Spleen (tissue), 7 donors: ENCODE data around the gene CKAP2L.

ENCODE experiments used
- POLR2A ChIP-seq, 3 donors: fragments of 450-650 bp; IDR thresholded peaks; one replicate each; pipeline ENCODE4 v1.5.1; 2017; ENCODE audit warnings: antibody characterized with exemption in 3 of 3, mild to moderate bottlenecking in 1 of 3
- TF ChIP-seq, protein P1 (sequence below), 11 experiments: fragments of 200-600 bp in 7 of 11; fragments of 450-650 bp in 4 of 11; sonication (generic) in 4 of 11; IDR thresholded peaks in 8 of 11; conservative IDR thresholded peaks in 3 of 11; 1 replicate in 7 of 11; 2 replicates in 4 of 11; pipeline versions ENCODE4 v1.4.0 to v1.8.0; 2016 to 2021; ENCODE audit warnings: antibody characterized with exemption in 11 of 11, inconsistent platforms in 4 of 11, mild to moderate bottlenecking in 1 of 11
- donor health status: DM: no; HTN: no; CAD: no; lungs with moderate emphysema.
- donor health status: DM: no; HTN: no; CAD: no.
- donor health status: DM: no; HTN: no; CAD: no.

DNA sequence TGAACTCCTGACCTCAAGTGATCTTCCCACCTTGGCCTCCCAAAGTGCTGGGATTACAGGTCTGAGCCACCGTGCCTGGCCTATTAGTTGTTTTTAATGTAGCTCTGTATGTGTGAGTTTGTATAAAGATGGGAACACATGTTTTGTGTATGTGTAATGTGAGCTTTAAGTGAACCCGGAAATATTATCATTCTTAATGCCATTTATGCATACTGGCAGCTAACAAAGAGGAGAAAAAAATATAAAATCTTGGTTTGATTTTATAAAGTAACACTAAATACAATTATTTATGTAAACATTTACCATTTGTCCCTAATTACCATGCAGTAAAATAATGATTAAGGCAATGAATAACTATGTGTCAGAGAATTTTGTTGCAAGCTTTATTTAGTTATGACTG is 9.1 kb upstream of the CKAP2L start:
- TF ChIP-seq, protein P1, sequence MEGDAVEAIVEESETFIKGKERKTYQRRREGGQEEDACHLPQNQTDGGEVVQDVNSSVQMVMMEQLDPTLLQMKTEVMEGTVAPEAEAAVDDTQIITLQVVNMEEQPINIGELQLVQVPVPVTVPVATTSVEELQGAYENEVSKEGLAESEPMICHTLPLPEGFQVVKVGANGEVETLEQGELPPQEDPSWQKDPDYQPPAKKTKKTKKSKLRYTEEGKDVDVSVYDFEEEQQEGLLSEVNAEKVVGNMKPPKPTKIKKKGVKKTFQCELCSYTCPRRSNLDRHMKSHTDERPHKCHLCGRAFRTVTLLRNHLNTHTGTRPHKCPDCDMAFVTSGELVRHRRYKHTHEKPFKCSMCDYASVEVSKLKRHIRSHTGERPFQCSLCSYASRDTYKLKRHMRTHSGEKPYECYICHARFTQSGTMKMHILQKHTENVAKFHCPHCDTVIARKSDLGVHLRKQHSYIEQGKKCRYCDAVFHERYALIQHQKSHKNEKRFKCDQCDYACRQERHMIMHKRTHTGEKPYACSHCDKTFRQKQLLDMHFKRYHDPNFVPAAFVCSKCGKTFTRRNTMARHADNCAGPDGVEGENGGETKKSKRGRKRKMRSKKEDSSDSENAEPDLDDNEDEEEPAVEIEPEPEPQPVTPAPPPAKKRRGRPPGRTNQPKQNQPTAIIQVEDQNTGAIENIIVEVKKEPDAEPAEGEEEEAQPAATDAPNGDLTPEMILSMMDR (IDR thresholded peaks at IDR 0.05 in 8 of 11, conservative IDR thresholded peaks at IDR 0.05 in 3 of 11): no peak
- TF ChIP-seq POLR2A (IDR thresholded peaks at IDR 0.05): no peak
